CD4-positive, CD25-positive, alpha-beta regulatory T cell (primary cell): ENCODE results near the gene LRRC17. TPM values are rescaled to one million over a fixed set of nuclear protein-coding genes. Genes with fewer than 3 reads are reported as not detected.
"Not testable (repeated sequence)": the region's sequence is repeated elsewhere in the genome, so short reads cannot be mapped to it uniquely, and the experiment has no call there.

ENCODE experiments used
- ATAC-seq, 2 donors: fragments of 150-1000 bp; cut with Tn5 transposase; one replicate each; pipeline ENCODE4 v1.10.0; 2021; ENCODE audit warnings: low read depth in 2 of 2, moderate number of reproducible peaks in 2 of 2, moderate library complexity in 1 of 2
- DNase-seq, 3 donors: peaks; one replicate each; pipeline versions ENCODE4 v3.0.0 to v3.0.0-alpha.2; 2012 to 2022; ENCODE audit warnings: mixed read lengths in 1 of 3
- H3K27ac ChIP-seq: one replicate; pipeline ENCODE4 v1.7.0; 2013; ENCODE audit warnings: mild to moderate bottlenecking, low read length; ENCODE audit not compliant: insufficient read depth, poor library complexity, severe bottlenecking
- H3K27me3 ChIP-seq: one replicate; pipeline ENCODE4 v1.7.0; 2013; ENCODE audit warnings: low read length; ENCODE audit not compliant: control insufficient read depth, insufficient read depth
- H3K36me3 ChIP-seq: one replicate; pipeline ENCODE4 v1.7.0; 2013; ENCODE audit warnings: mild to moderate bottlenecking, low read length, moderate library complexity; ENCODE audit not compliant: control insufficient read depth, insufficient read depth
- H3K4me1 ChIP-seq: 2 replicates; pipeline ENCODE4 v1.7.0; 2013; ENCODE audit warnings: mild to moderate bottlenecking, low read length; ENCODE audit not compliant: insufficient read depth, control insufficient read depth, poor library complexity, severe bottlenecking
- H3K4me3 ChIP-seq: one replicate; pipeline ENCODE4 v1.7.0; 2013; ENCODE audit warnings: low read depth, mild to moderate bottlenecking, low read length, moderate library complexity
- H3K9me3 ChIP-seq, 2 experiments: 1 replicate in 1 of 2; 2 replicates in 1 of 2; pipeline ENCODE4 v1.7.0; 2013; ENCODE audit warnings: low read length in 2 of 2, mild to moderate bottlenecking in 1 of 2, moderate library complexity in 1 of 2; ENCODE audit not compliant: control insufficient read depth in 2 of 2
- H3K27ac Mint-ChIP-seq, 3 donors: one replicate each; pipeline ENCODE4 v1.8.0; 2020 to 2022; ENCODE audit warnings: mild to moderate bottlenecking in 3 of 3, mixed read lengths in 3 of 3, moderate library complexity in 2 of 3
- H3K27me3 Mint-ChIP-seq: one replicate; pipeline ENCODE4 v1.8.0; 2022; ENCODE audit warnings: mild to moderate bottlenecking, mixed read lengths
- H3K36me3 Mint-ChIP-seq: one replicate; pipeline ENCODE4 v1.8.0; 2020; ENCODE audit warnings: mixed read lengths
- H3K4me1 Mint-ChIP-seq, 4 donors: one replicate each; pipeline ENCODE4 v1.8.0; 2020 to 2022; ENCODE audit warnings: mixed read lengths in 4 of 4, mild to moderate bottlenecking in 1 of 4
- H3K4me3 Mint-ChIP-seq, 4 donors: one replicate each; pipeline ENCODE4 v1.8.0; 2020 to 2022; ENCODE audit warnings: mild to moderate bottlenecking in 4 of 4, mixed read lengths in 4 of 4, moderate library complexity in 3 of 4
- H3K9me3 Mint-ChIP-seq, 7 donors: one replicate each; pipeline ENCODE4 v1.8.0; 2020 to 2022; ENCODE audit warnings: mixed read lengths in 7 of 7, mild to moderate bottlenecking in 3 of 7, moderate library complexity in 2 of 7
- polyA plus RNA-seq, 4 donors: library from polyadenylated mRNA; unstranded; fragments of 300-500 nt; fragmentation: Illumina TruSeq; gene quantifications; one replicate each; pipeline ENCODE4 v1.2.3, GENCODE V29; 2021
- total RNA-seq: library from RNA; stranded (reverse); gene quantifications from one replicate; pipeline ENCODE4 v1.2.3, GENCODE V29; 2022

The LRRC17 gene
- total and polyA plus RNA-seq, 5 donors from 2014 or later = 0.32 to 0.69 (median 0.40) TPM; not detected in 2

DNA sequence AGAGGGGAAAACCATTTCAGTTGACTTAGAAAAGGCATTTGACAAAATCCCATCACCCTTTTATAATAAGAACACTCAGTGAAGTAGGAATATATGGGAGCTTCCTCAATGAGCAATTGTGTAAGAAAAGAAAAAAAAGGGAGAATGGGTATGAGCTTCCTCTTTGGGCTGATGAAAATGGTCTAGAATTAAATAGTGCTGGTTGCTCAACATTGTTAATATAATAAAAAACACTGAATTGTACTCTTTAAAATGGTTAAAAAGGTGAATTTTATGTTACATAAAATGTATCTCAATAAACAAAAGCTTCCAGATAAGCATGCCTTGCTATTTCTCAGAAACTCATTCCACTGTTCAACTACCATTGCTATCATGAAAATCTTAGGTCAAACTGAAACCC is 40.6 kb downstream of the LRRC17 start:
- Histone ChIP-seq H3K4me3 (no peak overlapping the region), H3K36me3 (no peaks in the 10 kb centered on the region), H3K27me3 (no peaks in the 10 kb centered on the region), H3K27ac (no peak overlapping the region), H3K9me3 (no peaks in the 10 kb centered on the region), H3K4me1 (no peaks in the 10 kb centered on the region)
- no peak overlapping the region for H3K27ac Mint-ChIP-seq
- DNase-seq = no peak
- no peak for ATAC-seq
- H3K27me3 Mint-ChIP-seq = no peaks in the 10 kb centered on the region
- peaks cover 1 to 38% (median 17%) of the 10 kb centered on the region in 7 donors for H3K9me3 Mint-ChIP-seq
- H3K4me1 Mint-ChIP-seq = no peaks in the 10 kb centered on the region
- no peak overlapping the region for H3K4me3 Mint-ChIP-seq
- peaks cover 8% of the 10 kb centered on the region for H3K36me3 Mint-ChIP-seq

- not testable (repeated sequence) for DNase-seq, H3K36me3 ChIP-seq, H3K27me3 Mint-ChIP-seq, H3K4me3 ChIP-seq, H3K9me3 ChIP-seq, H3K27ac ChIP-seq, H3K4me3 Mint-ChIP-seq, H3K36me3 Mint-ChIP-seq, ATAC-seq, H3K27me3 ChIP-seq, H3K4me1 ChIP-seq, H3K27ac Mint-ChIP-seq, H3K4me1 Mint-ChIP-seq
- H3K9me3 Mint-ChIP-seq = peaks cover 1 to 38% (median 17%) of the 10 kb centered on the region in 7 donors
Measured at GRCh38 chr7:102954359-102954758, 41.6 kb downstream of the LRRC17 start.

DNA sequence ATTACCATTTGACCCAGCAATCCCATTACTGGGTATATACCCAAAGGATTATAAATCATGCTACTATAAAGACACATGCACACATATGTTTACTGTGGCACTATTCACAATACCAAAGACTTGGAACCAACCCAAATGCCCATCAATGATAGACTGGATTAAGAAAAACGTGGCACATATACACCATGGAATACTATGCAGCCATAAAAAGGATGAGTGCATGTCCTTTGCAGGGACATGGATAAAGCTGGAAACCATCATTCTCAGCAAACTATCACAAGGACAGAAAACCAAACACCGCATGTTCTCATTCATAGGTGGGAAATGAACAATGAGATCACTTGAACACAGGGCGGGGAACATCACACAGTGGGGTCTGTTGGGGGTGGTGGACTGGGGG is 45.2 kb downstream of the LRRC17 start:
- not testable (repeated sequence) for H3K4me1 Mint-ChIP-seq

DNA sequence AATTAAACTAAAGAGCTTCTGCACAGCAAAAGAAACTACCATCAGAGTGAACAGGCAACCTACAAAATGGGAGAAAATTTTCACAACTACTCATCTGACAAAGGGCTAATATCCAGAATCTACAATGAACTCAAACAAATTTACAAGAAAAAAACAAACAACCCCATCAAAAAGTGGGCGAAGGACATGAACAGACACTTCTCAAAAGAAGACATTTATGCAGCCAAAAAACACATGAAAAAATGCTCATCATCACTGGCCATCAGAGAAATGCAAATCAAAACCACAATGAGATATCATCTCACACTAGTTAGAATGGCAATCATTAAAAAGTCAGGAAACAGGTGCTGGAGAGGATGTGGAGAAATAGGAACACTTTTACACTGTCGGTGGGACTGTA is 49.2 kb downstream of the LRRC17 start:
- H3K36me3 Mint-ChIP-seq, H3K4me3 Mint-ChIP-seq, H3K9me3 ChIP-seq, H3K4me1 ChIP-seq, H3K36me3 ChIP-seq, H3K4me1 Mint-ChIP-seq, ATAC-seq, DNase-seq, H3K27ac ChIP-seq, H3K4me3 ChIP-seq, H3K27me3 Mint-ChIP-seq, H3K27me3 ChIP-seq, H3K27ac Mint-ChIP-seq: not testable (repeated sequence)
- peaks cover 0 to 15% (median 1%) of the 10 kb centered on the region in 7 donors for H3K9me3 Mint-ChIP-seq

More for the DNA sequence above, 45.2 kb downstream of the LRRC17 start:
- peaks cover 0 to 41% (median 15%) of the 10 kb centered on the region in 7 donors for H3K9me3 Mint-ChIP-seq
- H3K9me3 ChIP-seq, H3K4me1 ChIP-seq, H3K27me3 ChIP-seq, DNase-seq, H3K27ac ChIP-seq, H3K4me3 ChIP-seq, H3K36me3 Mint-ChIP-seq, H3K27me3 Mint-ChIP-seq, H3K36me3 ChIP-seq, ATAC-seq, H3K27ac Mint-ChIP-seq, H3K4me3 Mint-ChIP-seq: not testable (repeated sequence)

DNA sequence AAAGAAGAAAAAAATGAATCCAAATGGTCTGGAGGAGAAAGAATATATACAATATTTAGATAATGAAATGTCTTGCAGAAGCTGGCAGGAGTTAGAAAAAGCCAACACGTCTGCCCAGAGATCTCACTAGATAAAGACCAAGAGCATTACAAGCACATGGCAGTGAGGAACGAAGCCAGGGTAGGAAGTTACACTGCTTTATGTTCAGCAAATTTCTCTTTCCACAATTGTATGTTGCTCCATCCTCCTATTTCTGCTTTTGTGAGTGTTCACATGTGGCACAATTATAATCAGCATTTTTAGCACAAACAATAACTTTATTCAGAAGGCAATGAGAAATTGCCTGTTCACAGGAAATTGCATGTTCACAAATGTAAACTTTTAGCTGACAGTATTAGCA is 53.7 kb downstream of the LRRC17 start:
- H3K9me3 ChIP-seq = no peaks in the 10 kb centered on the region
- Mint-ChIP-seq H3K4me1 (no peaks in the 10 kb centered on the region), H3K9me3 (peaks cover 0 to 3% (median 0%) of the 10 kb centered on the region in 7 donors), H3K27ac (no peak overlapping the region), H3K36me3 (no peaks in the 10 kb centered on the region), H3K27me3 (peaks cover 6% of the 10 kb centered on the region), H3K4me3 (no peak overlapping the region)
- DNase-seq (no peak), ATAC-seq (no peak)
- no peak overlapping the region for H3K4me3 ChIP-seq
- no peaks in the 10 kb centered on the region for H3K36me3 ChIP-seq
- no peaks in the 10 kb centered on the region for H3K4me1 ChIP-seq
- H3K27ac ChIP-seq = no peak overlapping the region
- no peaks in the 10 kb centered on the region for H3K27me3 ChIP-seq

- no peak for ATAC-seq
- no peak overlapping the region for H3K4me3 ChIP-seq
Measured at GRCh38 chr7:102967798-102968197, 55.0 kb downstream of the LRRC17 start.

DNA sequence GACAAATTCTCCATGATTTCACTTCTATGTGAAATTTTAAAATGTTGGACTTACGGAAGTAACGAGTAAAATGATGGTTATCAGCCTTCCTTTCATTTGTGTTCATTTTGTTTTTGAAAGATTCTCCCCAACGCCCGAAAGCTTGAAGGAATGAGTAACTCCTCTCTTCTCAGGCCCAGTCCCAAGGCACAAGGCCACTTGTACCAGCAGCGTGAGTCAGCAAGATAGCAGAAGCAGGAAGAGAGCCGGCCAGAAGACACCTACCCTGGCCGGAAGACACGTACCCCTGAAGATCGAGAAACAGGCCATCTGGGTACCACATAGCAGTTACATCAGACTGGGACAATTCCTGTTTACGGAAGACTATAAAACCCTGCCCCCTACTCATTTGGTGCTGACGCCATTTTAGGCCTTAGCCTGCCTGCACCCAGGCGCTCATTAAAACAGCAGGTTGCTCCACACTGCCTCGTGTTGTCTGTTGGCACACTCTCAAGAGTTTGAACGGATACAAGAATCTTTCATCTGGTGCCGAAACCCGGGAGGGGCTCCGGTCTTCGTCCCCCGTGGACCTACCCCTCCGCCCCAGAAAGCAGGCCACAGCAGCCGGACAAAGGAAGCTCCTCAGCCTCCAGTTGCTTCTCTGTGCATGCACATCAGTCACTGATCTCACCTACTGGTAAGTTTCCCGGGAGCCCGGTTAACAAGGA is 60.4 kb downstream of the LRRC17 start:
- H3K4me1 ChIP-seq = no peaks in the 10 kb centered on the region
- H3K36me3 Mint-ChIP-seq = no peaks in the 10 kb centered on the region
- no peaks in the 10 kb centered on the region for H3K9me3 Mint-ChIP-seq
- H3K36me3 ChIP-seq = no peaks in the 10 kb centered on the region
- H3K27me3 Mint-ChIP-seq = peaks cover 4% of the 10 kb centered on the region
- H3K4me3 ChIP-seq = no peak overlapping the region
- no peak overlapping the region for H3K27ac ChIP-seq
- H3K27ac Mint-ChIP-seq = no peak overlapping the region
- ATAC-seq = no peak
- no peaks in the 10 kb centered on the region for H3K9me3 ChIP-seq
- H3K27me3 ChIP-seq = no peaks in the 10 kb centered on the region
- H3K4me1 Mint-ChIP-seq = no peaks in the 10 kb centered on the region
- no peak overlapping the region for H3K4me3 Mint-ChIP-seq
- no peak for DNase-seq

More at GRCh38 chr7:102967798-102968197, 55.0 kb downstream of the LRRC17 start:
- DNase-seq = no peak
- H3K9me3 Mint-ChIP-seq = peaks cover 0 to 2% (median 0%) of the 10 kb centered on the region in 7 donors
- no peak overlapping the region for H3K27ac ChIP-seq
- no peaks in the 10 kb centered on the region for H3K36me3 Mint-ChIP-seq
- H3K4me3 Mint-ChIP-seq = no peak overlapping the region
- peaks cover 6% of the 10 kb centered on the region for H3K27me3 Mint-ChIP-seq
- H3K4me1 ChIP-seq = no peaks in the 10 kb centered on the region
- H3K4me1 Mint-ChIP-seq = no peaks in the 10 kb centered on the region
- H3K36me3 ChIP-seq = no peaks in the 10 kb centered on the region
- H3K9me3 ChIP-seq = no peaks in the 10 kb centered on the region
- H3K27ac Mint-ChIP-seq = no peak overlapping the region
- no peaks in the 10 kb centered on the region for H3K27me3 ChIP-seq
